Hepatocyte (in vitro differentiated cells): Measurements from ENCODE around the gene LDB2. TPM values are rescaled to one million over a fixed set of nuclear protein-coding genes. Genes with fewer than 3 reads are reported as not detected.

Source experiments
- DNase-seq: peaks from one replicate; pipeline ENCODE4 v3.0.0-alpha.2; 2016; ENCODE audit warnings: low spot score
- H2AFZ ChIP-seq: fragments of 200-600 bp; sonication (generic); 2 replicates; pipeline ENCODE4 v1.6.0; 2016; ENCODE audit warnings: antibody characterized with exemption, mild to moderate bottlenecking
- H3K27ac ChIP-seq: fragments of 200-600 bp; sonication (generic); 2 replicates; pipeline ENCODE4 v1.5.1; 2016; ENCODE audit warnings: mild to moderate bottlenecking
- H3K27me3 ChIP-seq: fragments of 200-600 bp; sonication (generic); 2 replicates; pipeline ENCODE4 v1.6.1; 2016
- H3K36me3 ChIP-seq: fragments of 200-600 bp; sonication (generic); replicated peaks from 2 replicates; pipeline ENCODE4 v1.5.1; 2016; ENCODE audit warnings: low read depth; ENCODE audit not compliant: insufficient read depth
- H3K4me1 ChIP-seq: fragments of 200-600 bp; sonication (generic); 2 replicates; pipeline ENCODE4 v1.5.1; 2016; ENCODE audit warnings: mild to moderate bottlenecking, moderate library complexity; ENCODE audit not compliant: insufficient read depth
- H3K4me2 ChIP-seq: fragments of 200-600 bp; sonication (generic); 2 replicates; pipeline ENCODE4 v1.6.0; 2016
- H3K4me3 ChIP-seq: fragments of 200-600 bp; sonication (generic); 2 replicates; pipeline ENCODE4 v1.5.1; 2016; ENCODE audit warnings: mild to moderate bottlenecking
- H3K79me2 ChIP-seq: fragments of 200-600 bp; sonication (generic); 2 replicates; pipeline ENCODE4 v1.6.0; 2017; ENCODE audit warnings: mild to moderate bottlenecking
- H3K9me2 ChIP-seq: fragments of 200-600 bp; sonication (generic); replicated peaks from 2 replicates; pipeline ENCODE4 v1.6.0; 2017; ENCODE audit warnings: mild to moderate bottlenecking; ENCODE audit not compliant: insufficient read depth
- H3K9me3 ChIP-seq: fragments of 200-600 bp; sonication (generic); 2 replicates; pipeline ENCODE4 v1.5.1; 2016; ENCODE audit warnings: low read depth, mild to moderate bottlenecking
- H4K20me1 ChIP-seq: fragments of 200-600 bp; sonication (generic); 2 replicates; pipeline ENCODE4 v1.6.0; 2016; ENCODE audit warnings: mild to moderate bottlenecking; ENCODE audit not compliant: insufficient read depth, poor library complexity, severe bottlenecking
- EZH2 ChIP-seq: fragments of 200-600 bp; sonication (generic); IDR thresholded peaks from 2 replicates; pipeline ENCODE4 v1.6.1; 2016; ENCODE audit warnings: antibody characterized with exemption, mild to moderate bottlenecking, borderline replicate concordance
- EZH2phosphoT487 ChIP-seq: fragments of 200-600 bp; sonication (generic); IDR thresholded peaks from one replicate; pipeline ENCODE4 v1.6.1; 2018; ENCODE audit warnings: antibody characterized with exemption, mild to moderate bottlenecking, low read depth, moderate library complexity; ENCODE audit not compliant: unreplicated experiment, severe bottlenecking
- WGBS: methylation state at CpG from one replicate; pipeline ENCODE4 v1.1.6; 2016; ENCODE audit warnings: low lambda C conversion rate; ENCODE audit errors: missing lambda C conversion rate; 5-methylcytosine and 5-hydroxymethylcytosine counted together
- polyA plus RNA-seq: library from polyadenylated mRNA; unstranded; fragments of >200 nt; fragmentation: Nextera tagmentation; extraction: Ambion mirVana; gene quantifications from 2 replicates; pipeline ENCODE4 v1.2.1, GENCODE V29; 2016
- total RNA-seq: library from RNA; depleted of rRNA; stranded (reverse); fragments of >200 nt; gene quantifications from 2 replicates; pipeline ENCODE4 v1.2.3, GENCODE V29; 2014
- TF ChIP-seq, protein P1 (sequence below): fragments of 200-600 bp; sonication (generic); IDR thresholded peaks from 2 replicates; pipeline ENCODE4 v1.5.1; 2016; ENCODE audit warnings: antibody characterized with exemption, mild to moderate bottlenecking; ENCODE audit not compliant: poor library complexity

LDB2 gene
- total and polyA plus RNA-seq, 2 experiments from 2014 or later = 8.7 to 20.3 TPM

DNA sequence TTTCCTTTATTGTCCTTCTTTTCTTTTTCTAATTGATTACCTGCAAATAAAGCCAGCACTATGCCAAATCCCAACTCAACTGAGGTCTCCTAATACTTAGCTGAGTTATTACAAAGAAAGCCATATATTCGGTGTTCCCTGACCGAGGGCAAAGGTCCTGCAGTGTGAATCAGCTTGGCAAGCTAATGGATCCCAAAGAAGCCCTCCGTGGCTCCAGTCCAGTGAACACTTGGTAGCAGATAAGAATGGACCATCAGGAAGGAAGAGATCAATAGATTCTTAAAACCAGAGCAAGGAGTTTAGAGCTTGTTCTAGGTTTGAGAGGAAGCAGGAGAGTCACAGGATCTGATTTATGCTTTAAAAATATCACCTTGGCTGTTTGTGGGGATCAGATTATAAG is 8.5 kb downstream of the LDB2 start:
- Histone ChIP-seq H3K4me2 (no peak overlapping the region), H3K9me2 (no peaks in the 10 kb centered on the region), H3K9me3 (no peaks in the 10 kb centered on the region), H3K36me3 (no peaks in the 10 kb centered on the region), H3K27me3 (no peaks in the 10 kb centered on the region), H4K20me1 (no peaks in the 10 kb centered on the region), H2AFZ (no peak overlapping the region), H3K4me3 (no peak overlapping the region), H3K27ac (no peak overlapping the region), H3K79me2 (peaks cover 12% of the 10 kb centered on the region), H3K4me1 (no peaks in the 10 kb centered on the region)
- no peak for DNase-seq
- TF ChIP-seq, protein P1, sequence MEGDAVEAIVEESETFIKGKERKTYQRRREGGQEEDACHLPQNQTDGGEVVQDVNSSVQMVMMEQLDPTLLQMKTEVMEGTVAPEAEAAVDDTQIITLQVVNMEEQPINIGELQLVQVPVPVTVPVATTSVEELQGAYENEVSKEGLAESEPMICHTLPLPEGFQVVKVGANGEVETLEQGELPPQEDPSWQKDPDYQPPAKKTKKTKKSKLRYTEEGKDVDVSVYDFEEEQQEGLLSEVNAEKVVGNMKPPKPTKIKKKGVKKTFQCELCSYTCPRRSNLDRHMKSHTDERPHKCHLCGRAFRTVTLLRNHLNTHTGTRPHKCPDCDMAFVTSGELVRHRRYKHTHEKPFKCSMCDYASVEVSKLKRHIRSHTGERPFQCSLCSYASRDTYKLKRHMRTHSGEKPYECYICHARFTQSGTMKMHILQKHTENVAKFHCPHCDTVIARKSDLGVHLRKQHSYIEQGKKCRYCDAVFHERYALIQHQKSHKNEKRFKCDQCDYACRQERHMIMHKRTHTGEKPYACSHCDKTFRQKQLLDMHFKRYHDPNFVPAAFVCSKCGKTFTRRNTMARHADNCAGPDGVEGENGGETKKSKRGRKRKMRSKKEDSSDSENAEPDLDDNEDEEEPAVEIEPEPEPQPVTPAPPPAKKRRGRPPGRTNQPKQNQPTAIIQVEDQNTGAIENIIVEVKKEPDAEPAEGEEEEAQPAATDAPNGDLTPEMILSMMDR = no peak
- no peak for TF ChIP-seq EZH2phosphoT487
- TF ChIP-seq EZH2 = no peak
- 66% methylated on average over 3 of the region's 3 CpGs for WGBS

DNA sequence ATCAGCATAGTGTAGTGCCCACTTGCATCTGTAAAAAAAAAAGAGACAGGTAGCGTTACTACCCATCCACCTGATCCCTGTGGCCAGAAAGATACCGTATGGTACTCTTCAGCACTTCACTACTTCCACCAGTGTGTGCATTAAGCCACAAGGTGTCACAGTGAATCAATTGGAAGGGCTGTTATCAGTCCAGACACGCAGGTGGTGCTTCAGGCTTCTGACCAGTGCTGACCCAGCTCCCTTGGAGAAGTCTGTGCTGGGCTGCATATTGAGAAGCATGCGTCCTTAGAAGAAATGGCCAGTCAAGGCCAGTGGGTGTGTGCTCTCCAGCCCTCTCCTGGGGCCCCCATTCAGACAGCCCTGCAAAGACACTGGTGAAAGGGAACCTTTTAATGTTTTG is 10.6 kb downstream of the LDB2 start:
- H3K9me3 ChIP-seq = no peaks in the 10 kb centered on the region
- no peaks in the 10 kb centered on the region for H3K27me3 ChIP-seq
- no peak overlapping the region for H2AFZ ChIP-seq
- no peaks in the 10 kb centered on the region for H3K36me3 ChIP-seq
- no peaks in the 10 kb centered on the region for H3K9me2 ChIP-seq
- 74% methylated on average over 4 of the region's 4 CpGs for WGBS
- no peak for TF ChIP-seq EZH2
- TF ChIP-seq, protein P1 = no peak
- TF ChIP-seq EZH2phosphoT487 = no peak
- peaks cover 3% of the 10 kb centered on the region for H3K79me2 ChIP-seq
- no peak overlapping the region for H3K27ac ChIP-seq
- H3K4me2 ChIP-seq = no peak overlapping the region
- H3K4me3 ChIP-seq = no peak overlapping the region
- no peaks in the 10 kb centered on the region for H4K20me1 ChIP-seq
- no peaks in the 10 kb centered on the region for H3K4me1 ChIP-seq
- DNase-seq = no peak

DNA sequence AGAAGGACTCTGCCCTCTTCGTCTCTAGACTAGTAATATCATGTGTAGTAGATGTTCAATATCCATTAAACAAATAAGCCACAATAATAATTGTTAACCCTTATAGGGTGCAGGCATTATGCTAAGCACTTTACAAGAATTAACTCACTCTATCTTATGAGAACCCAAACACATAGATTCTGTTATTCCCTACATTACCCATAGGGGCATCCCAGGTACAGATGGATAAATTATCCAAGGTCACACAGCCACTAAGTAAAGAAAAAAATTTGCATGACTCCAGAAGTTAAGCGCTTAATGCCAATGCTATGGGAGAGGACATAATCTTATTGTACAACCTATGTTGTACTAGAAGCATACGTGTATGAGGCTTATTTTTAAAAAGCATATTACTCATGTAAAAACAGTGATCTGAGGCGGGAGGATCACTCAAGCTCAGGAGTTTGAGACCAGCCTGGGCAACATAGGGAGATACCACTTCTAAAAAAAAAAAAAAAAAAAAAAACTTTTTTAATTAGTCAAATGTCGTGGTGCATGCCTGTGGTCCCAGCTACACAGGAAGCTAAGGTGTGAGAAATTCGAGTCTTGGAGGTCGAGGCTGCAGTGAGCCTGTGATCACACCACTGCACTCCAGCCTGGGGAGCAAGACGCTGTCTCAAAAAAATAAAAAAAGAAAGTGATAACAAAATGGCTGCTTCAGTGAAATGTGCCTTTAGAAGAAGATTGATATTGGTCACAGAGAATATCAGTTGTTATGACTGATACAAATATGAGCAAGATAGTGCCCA is 13.6 kb downstream of the LDB2 start:
- H3K4me1 ChIP-seq = no peaks in the 10 kb centered on the region
- H3K27me3 ChIP-seq = no peaks in the 10 kb centered on the region
- 89% methylated on average over 8 of the region's 8 CpGs for WGBS
- no peak overlapping the region for H3K4me3 ChIP-seq
- no peaks in the 10 kb centered on the region for H3K9me3 ChIP-seq
- no peaks in the 10 kb centered on the region for H3K9me2 ChIP-seq
- H3K4me2 ChIP-seq = no peak overlapping the region
- no peak overlapping the region for H3K27ac ChIP-seq
- TF ChIP-seq EZH2 = no peak
- no peak for DNase-seq
- H2AFZ ChIP-seq = no peak overlapping the region
- H4K20me1 ChIP-seq = no peaks in the 10 kb centered on the region
- H3K79me2 ChIP-seq = no peaks in the 10 kb centered on the region
- no peaks in the 10 kb centered on the region for H3K36me3 ChIP-seq

DNA sequence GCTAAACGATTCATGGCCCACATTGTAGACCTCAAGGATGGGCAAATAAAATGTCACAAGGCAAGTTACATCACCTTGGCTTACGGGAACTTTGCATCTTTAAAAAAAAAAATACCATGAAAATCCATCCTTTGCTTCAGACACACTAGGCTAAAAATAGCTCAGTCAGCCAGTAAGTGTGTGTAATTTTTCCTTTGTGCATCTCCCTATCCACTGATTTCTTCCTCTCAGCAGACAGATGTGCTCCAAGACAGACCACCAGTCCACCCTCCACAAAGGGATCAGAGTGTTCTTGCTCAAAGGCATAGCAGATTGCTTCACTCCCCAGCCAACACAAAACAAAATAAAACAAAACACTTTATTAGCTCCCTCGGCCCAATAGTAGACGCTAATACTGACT is 14.6 kb downstream of the LDB2 start:
- Histone ChIP-seq H3K79me2 (no peaks in the 10 kb centered on the region), H2AFZ (no peak overlapping the region), H3K36me3 (no peaks in the 10 kb centered on the region), H3K27ac (no peak overlapping the region), H3K9me2 (no peaks in the 10 kb centered on the region), H3K4me2 (no peak overlapping the region), H4K20me1 (no peaks in the 10 kb centered on the region), H3K4me1 (no peaks in the 10 kb centered on the region), H3K27me3 (no peaks in the 10 kb centered on the region), H3K4me3 (no peak overlapping the region), H3K9me3 (no peaks in the 10 kb centered on the region)
- 85% methylated on average over 4 of the region's 4 CpGs for WGBS
- TF ChIP-seq, protein P1 = no peak
- TF ChIP-seq EZH2 (no peak), EZH2phosphoT487 (no peak)
- no peak for DNase-seq
